ENCODE data around the gene IMMT. TPM values are rescaled to one million over a fixed set of nuclear protein-coding genes. Genes with fewer than 3 reads are reported as not detected.

Gene IMMT
- total and polyA plus RNA-seq, 9 of the 15 experiments (the other 6 are each of a cell fraction or from before 2014, with no cell fraction given) = 119 to 294 (median 140) TPM

DNA sequence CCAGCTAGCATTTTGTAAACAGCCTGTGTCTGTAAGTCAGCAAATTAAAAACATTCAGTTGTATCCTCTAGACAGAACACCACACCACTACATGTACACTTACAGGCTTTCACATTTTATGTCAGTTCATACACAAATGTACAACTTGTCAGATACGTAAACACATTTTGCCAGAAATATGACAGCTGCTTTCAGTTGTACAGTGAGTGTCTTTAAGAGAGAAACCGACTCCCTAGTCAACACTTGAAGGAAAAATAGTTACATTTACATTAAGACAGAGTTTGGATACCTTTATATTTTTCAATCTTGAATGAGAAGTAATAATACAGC lies 19.2 kb upstream of the IMMT start:
- Histone ChIP-seq H3K4me3 (no peak overlapping the region), H3K79me2 (ENCODE audit: control insufficient read depth, insufficient read depth, low read length) (no peaks in the 10 kb centered on the region; the same call in 2 of the 3 replicates), H3K4me1 (replicated peaks in 1 of 2; ENCODE audit: control insufficient read depth in 2 of 2, insufficient read depth in 2 of 2, low read length in 2 of 2) (peaks cover 20 to 50% of the 10 kb centered on the region in 2 experiments; a peak in 3 of 5 replicates), H3K27ac (ENCODE audit: extremely low read depth, low read depth, low read length) (peak overlapping the region; percentile 47), H3K36me3 (ENCODE audit: control insufficient read depth, insufficient read depth, low read length) (peaks cover 48% of the 10 kb centered on the region), H2AFZ (ENCODE audit: low read depth, low read length) (no peak overlapping the region), H3K4me2 (ENCODE audit: insufficient read depth, low read length) (peak overlapping the region; percentile 27; the same call in 1 of the 2 replicates), H3K27me3 (ENCODE audit: control insufficient read depth in 2 of 2, insufficient read depth in 2 of 2, low read length in 2 of 2) (no peaks in the 10 kb centered on the region), H3K9ac (ENCODE audit: insufficient read depth in 1 of 2, low read depth in 2 of 2, low read length in 2 of 2) (peak overlapping the region in 1 of 2 experiments; percentile 27; a peak in 1 of 4 replicates), H3K9me1 (ENCODE audit: control insufficient read depth, insufficient read depth, low read length) (no peaks in the 10 kb centered on the region), H3K9me3 (replicated peaks; ENCODE audit: control insufficient read depth, insufficient read depth, low read depth, low read length) (no peaks in the 10 kb centered on the region), H4K20me1 (replicated peaks; ENCODE audit: control insufficient read depth, insufficient read depth, low read length) (no peaks in the 10 kb centered on the region)
- CTCF ChIA-PET (ENCODE audit: low intra/inter-chr PET ratio) = no interaction called here
- intact Hi-C loops (cut with micrococcal nuclease) (loop anchor here (1.0 kb wide), 1 partner anchor 25 kb away; no protein-coding TSS in a partner anchor), in situ Hi-C loops (cut with MboI) (no loop called here)
- POLR2A ChIA-PET = interaction anchor here (0.7 to 5.1 kb wide), 6 partner anchors 15 to 228 kb away, joined by 3 to 134 read pairs (median 4); partner anchors contain the start of genes IMMT, MRPL35, POLR1A and PTCD3
- FAIRE-seq (no peak), ATAC-seq (no peak), DNase-seq (ENCODE audit: extremely low read depth in 1 of 4, low spot score in 3 of 4) (no peak)
- 38% methylated on average over 2 of the region's 2 CpGs for WGBS (ENCODE audit: insufficient coverage, low coverage, missing lambda C conversion rate)
- no TSS peak for BruUV-seq (replicated peaks)
- TF ChIP-seq ZNF274 (IDR thresholded peaks at IDR 0.05; ENCODE audit: borderline replicate concordance, low read depth, low read length) = no peak
- no peak for TF ChIP-seq FOXA3 (CRISPR knock-in tag; conservative IDR thresholded peaks at IDR 0.05 in 1 of 2, IDR thresholded peaks at IDR 0.05 in 1 of 2)
- TF ChIP-seq, protein P1, sequence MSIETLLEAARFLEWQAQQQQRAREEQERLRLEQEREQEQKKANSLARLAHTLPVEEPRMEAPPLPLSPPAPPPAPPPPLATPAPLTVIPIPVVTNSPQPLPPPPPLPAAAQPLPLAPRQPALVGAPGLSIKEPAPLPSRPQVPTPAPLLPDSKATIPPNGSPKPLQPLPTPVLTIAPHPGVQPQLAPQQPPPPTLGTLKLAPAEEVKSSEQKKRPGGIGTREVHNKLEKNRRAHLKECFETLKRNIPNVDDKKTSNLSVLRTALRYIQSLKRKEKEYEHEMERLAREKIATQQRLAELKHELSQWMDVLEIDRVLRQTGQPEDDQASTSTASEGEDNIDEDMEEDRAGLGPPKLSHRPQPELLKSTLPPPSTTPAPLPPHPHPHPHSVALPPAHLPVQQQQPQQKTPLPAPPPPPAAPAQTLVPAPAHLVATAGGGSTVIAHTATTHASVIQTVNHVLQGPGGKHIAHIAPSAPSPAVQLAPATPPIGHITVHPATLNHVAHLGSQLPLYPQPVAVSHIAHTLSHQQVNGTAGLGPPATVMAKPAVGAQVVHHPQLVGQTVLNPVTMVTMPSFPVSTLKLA (conservative IDR thresholded peaks at IDR 0.05) = 0 out of 4 replicates have a peak, but pooled peaks have one; percentile 4 to 23
- TF ChIP-seq FOXK2 (conservative IDR thresholded peaks at IDR 0.05 in 1 of 2, IDR thresholded peaks at IDR 0.05 in 1 of 2; ENCODE audit: low read depth in 2 of 2) = peak in 1 of 2 experiments; percentile 66; a peak in 1 of 4 replicates
- no peak for TF ChIP-seq GATAD2A (IDR thresholded peaks at IDR 0.05)
- no peak for TF ChIP-seq ZNF512 (tag; IDR thresholded peaks at IDR 0.05)
- 0 out of 2 replicates have a peak, but pooled peaks have one; percentile 5 for TF ChIP-seq PKNOX1 (IDR thresholded peaks at IDR 0.05)
- TF ChIP-seq PBX2 (CRISPR knock-in tag; IDR thresholded peaks at IDR 0.05; ENCODE audit: low read depth) = no peak
- TF ChIP-seq PBX2 (tag; conservative IDR thresholded peaks at IDR 0.05; ENCODE audit: low read depth) = 0 out of 2 replicates have a peak, but pooled peaks have one; percentile 5
- 0 out of 2 replicates have a peak, but pooled peaks have one; percentile 3 for TF ChIP-seq DMBX1 (CRISPR knock-in tag; IDR thresholded peaks at IDR 0.05; ENCODE audit: borderline replicate concordance)
- TF ChIP-seq, protein P2, sequence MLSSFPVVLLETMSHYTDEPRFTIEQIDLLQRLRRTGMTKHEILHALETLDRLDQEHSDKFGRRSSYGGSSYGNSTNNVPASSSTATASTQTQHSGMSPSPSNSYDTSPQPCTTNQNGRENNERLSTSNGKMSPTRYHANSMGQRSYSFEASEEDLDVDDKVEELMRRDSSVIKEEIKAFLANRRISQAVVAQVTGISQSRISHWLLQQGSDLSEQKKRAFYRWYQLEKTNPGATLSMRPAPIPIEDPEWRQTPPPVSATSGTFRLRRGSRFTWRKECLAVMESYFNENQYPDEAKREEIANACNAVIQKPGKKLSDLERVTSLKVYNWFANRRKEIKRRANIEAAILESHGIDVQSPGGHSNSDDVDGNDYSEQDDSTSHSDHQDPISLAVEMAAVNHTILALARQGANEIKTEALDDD (IDR thresholded peaks at IDR 0.05) = 0 out of 2 replicates have a peak, but pooled peaks have one; percentile 32
- TF ChIP-seq POLR2A (conservative IDR thresholded peaks at IDR 0.05) = peak; percentile 54; the same call in 1 of the 2 replicates
- 0 out of 2 replicates have a peak, but pooled peaks have one; percentile 4 for TF ChIP-seq MYNN (IDR thresholded peaks at IDR 0.05)
- TF ChIP-seq MYNN (CRISPR knock-in tag; IDR thresholded peaks at IDR 0.05) = no peak
- TF ChIP-seq SUPT5H (IDR thresholded peaks at IDR 0.05) = peak; percentile 58

Data from K562 (cell line).